K562 (cell line): ENCODE results near the gene NLE1. TPM values are rescaled to one million over a fixed set of nuclear protein-coding genes. Genes with fewer than 3 reads are reported as not detected.

ENCODE experiments used
- EWSR1 ChIP-seq: fragments of 450-650 bp; IDR thresholded peaks from 2 replicates; pipeline ENCODE4 v1.6.1; 2018; ENCODE audit warnings: borderline replicate concordance, mild to moderate bottlenecking, low read depth, moderate library complexity; ENCODE audit not compliant: partially characterized antibody
- HOXB6 ChIP-seq: fragments of 250-450 bp; sonication (Bioruptor Pico); IDR thresholded peaks from 2 replicates; pipeline ENCODE4 v1.5.1; 2022; ENCODE audit warnings: mild to moderate bottlenecking, borderline replicate concordance
- JUNB ChIP-seq: fragments of 450-650 bp; formaldehyde crosslinking; conservative IDR thresholded peaks from 2 replicates; pipeline ENCODE4 v1.4.0; 2020; ENCODE audit warnings: mild to moderate bottlenecking
- KDM1A ChIP-seq, 2 experiments: fragments of 450-650 bp; IDR thresholded peaks; 2 replicates each; pipeline ENCODE4 v1.6.1; 2016; ENCODE audit warnings: mild to moderate bottlenecking in 2 of 2
- KLF6 ChIP-seq: fragments of 250-450 bp; sonication (Bioruptor Pico); IDR thresholded peaks from 2 replicates; pipeline ENCODE4 v1.4.0; 2020; ENCODE audit warnings: mild to moderate bottlenecking, moderate library complexity, borderline replicate concordance
- PCBP2 ChIP-seq: fragments of 200-400 bp; formaldehyde crosslinking; IDR thresholded peaks from 2 replicates; pipeline ENCODE4 v1.6.1; 2018; ENCODE audit warnings: low read length, low read depth, mild to moderate bottlenecking, moderate library complexity; ENCODE audit not compliant: poor library complexity, severe bottlenecking
- PHF20 ChIP-seq: fragments of 450-650 bp; IDR thresholded peaks from 2 replicates; pipeline ENCODE4 v1.6.1; 2018; ENCODE audit not compliant: partially characterized antibody
- PRPF4 ChIP-seq: fragments of 200-400 bp; formaldehyde crosslinking; IDR thresholded peaks from one replicate; pipeline ENCODE4 v1.6.1; 2017; ENCODE audit warnings: low read length, low read depth, mild to moderate bottlenecking; ENCODE audit not compliant: insufficient read depth, poor library complexity, severe bottlenecking
- PTRF ChIP-seq: fragments of 450-650 bp; IDR thresholded peaks from 2 replicates; pipeline ENCODE4 v1.6.1; 2016; ENCODE audit warnings: mild to moderate bottlenecking, missing genetic modification characterization, missing compliant biosample characterization
- SRF ChIP-seq, 2 experiments: fragments of 250-450, 450-650 bp in 1 of 2; sonication (Bioruptor Pico) in 1 of 2; sonication (generic) in 1 of 2; formaldehyde crosslinking; IDR thresholded peaks; 2 replicates each; pipeline versions ENCODE4 v1.5.0 to v1.5.1; 2020 to 2022; ENCODE audit warnings: mild to moderate bottlenecking in 1 of 2, missing genetic modification reagents in 1 of 2
- TAF15 ChIP-seq: fragments of 200-400 bp; formaldehyde crosslinking; IDR thresholded peaks from 2 replicates; pipeline ENCODE4 v1.6.1; 2017; ENCODE audit warnings: mild to moderate bottlenecking, low read depth, low read length, moderate library complexity
- TBP ChIP-seq: optimal IDR thresholded peaks from 2 replicates; pipeline ENCODE3; 2011; ENCODE audit warnings: low read depth, low read length, improper control_type of control experiment
- ZFP36 ChIP-seq: fragments of 150-350 bp; IDR thresholded peaks from 2 replicates; pipeline ENCODE4 v1.6.1; 2018; ENCODE audit warnings: low read length, low read depth; ENCODE audit not compliant: partially characterized antibody
- polyA plus RNA-seq, 8 experiments: library from polyadenylated mRNA; depleted of rRNA in 4 of 8; stranded (reverse) in 5 of 8; unstranded in 3 of 8; fragments of >200 nt; fragmentation: Nextera tagmentation in 2 of 8; fragmentation: Illumina TruSeq in 1 of 8; extraction: Ambion mirVana in 2 of 8; extraction: Trizol in 1 of 8; gene quantifications; 2 replicates each; pipeline versions ENCODE4 v1.2.1 to v1.2.3, GENCODE V29; 2011 to 2014; ENCODE audit warnings: inconsistent platforms in 1 of 8, missing spikeins in 1 of 8
- total RNA-seq, 7 experiments: library from RNA; depleted of rRNA in 6 of 7; stranded (reverse); fragments of >200 nt in 6 of 7; fragmentation: Illumina TruSeq in 2 of 7; extraction: Trizol in 2 of 7; gene quantifications; 2 replicates each; pipeline versions ENCODE4 v1.2.1 to v1.2.3, GENCODE V29; 2011 to 2021; ENCODE audit warnings: low replicate concordance in 1 of 7
- TF ChIP-seq, protein P1 (sequence below): fragments of 250-450 bp; sonication (Bioruptor Pico); IDR thresholded peaks from 2 replicates; pipeline ENCODE4 v1.4.0; 2020
- TF ChIP-seq, protein P2 (sequence below): fragments of 250-450 bp; sonication (Bioruptor Pico); IDR thresholded peaks from 2 replicates; pipeline ENCODE4 v1.8.0; 2021; ENCODE audit warnings: moderate library complexity, mild to moderate bottlenecking, inconsistent platforms
- TF ChIP-seq, protein P3 (sequence below): fragments of 250-450 bp; sonication (Bioruptor Pico); IDR thresholded peaks from 2 replicates; pipeline ENCODE4 v1.9.0; 2021; ENCODE audit warnings: mild to moderate bottlenecking, inconsistent platforms
- TF ChIP-seq, protein P4 (sequence below), 3 experiments: IDR thresholded peaks in 2 of 3; conservative IDR thresholded peaks in 1 of 3; 2 replicates each; pipeline ENCODE4 v1.5.1; 2011 to 2012; ENCODE audit warnings: low read length in 3 of 3, mild to moderate bottlenecking in 3 of 3, control low read depth in 2 of 3, improper control_type of control experiment in 1 of 3, inconsistent platforms in 1 of 3, low read depth in 1 of 3, mixed read lengths in 1 of 3, moderate library complexity in 1 of 3; ENCODE audit not compliant: insufficient read depth in 2 of 3

NLE1 gene
- total and polyA plus RNA-seq, 9 of the 15 experiments (the other 6 are each of a cell fraction or from before 2014, with no cell fraction given) = 3.8 to 69.0 (median 29.4) TPM

DNA sequence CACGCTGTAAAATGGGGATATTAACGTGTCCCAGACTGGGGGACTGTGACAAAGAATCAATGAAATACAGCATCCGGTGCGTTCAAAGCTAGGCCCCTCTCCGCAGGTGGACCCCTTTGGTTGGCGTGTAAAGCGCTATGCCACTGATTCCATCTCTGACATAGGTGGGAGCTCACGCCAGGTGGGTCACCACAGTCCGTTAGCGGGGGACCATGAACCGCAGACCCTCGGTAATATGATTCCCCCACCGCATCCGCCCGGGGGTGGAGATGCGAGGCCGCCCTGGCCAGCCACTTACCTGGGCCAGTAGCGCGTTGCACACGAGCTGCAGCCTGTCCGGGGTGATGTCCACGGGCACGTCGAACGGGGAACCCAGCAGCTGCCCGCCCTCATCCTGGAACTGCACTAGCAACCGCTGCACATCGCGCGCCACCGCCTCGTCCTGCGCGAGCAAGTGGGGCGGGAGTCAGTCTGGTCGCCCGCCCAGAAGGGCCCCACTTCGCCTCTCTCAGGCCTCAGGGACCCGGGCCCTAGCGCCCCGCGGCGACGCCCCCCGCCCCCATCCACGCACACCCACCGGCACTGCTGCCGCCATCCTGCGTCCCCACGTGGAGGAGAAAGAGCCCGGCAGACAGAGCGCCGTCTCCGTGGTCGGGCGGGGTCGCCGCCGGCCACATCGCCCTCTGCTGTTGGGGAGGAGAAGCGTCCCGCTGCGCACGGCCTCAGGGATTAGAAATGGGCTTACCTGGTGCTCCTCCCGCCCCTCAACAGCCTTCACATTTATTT lies at the start of gene NLE1 (continued):
- TF ChIP-seq PHF20 (peak; percentile 76), HOXB6 (CRISPR knock-in tag) (no peak), KLF6 (CRISPR knock-in tag) (no peak), PRPF4 (no peak), PCBP2 (no peak), TBP (peak; percentile 86), JUNB (no peak), SRF (CRISPR knock-in tag; IDR thresholded peaks at IDR 0.05) (no peak), KDM1A (IDR thresholded peaks at IDR 0.05) (no peak), EWSR1 (no peak), PTRF (tag) (no peak), TAF15 (no peak), ZFP36 (no peak)
- TF ChIP-seq, protein P1, sequence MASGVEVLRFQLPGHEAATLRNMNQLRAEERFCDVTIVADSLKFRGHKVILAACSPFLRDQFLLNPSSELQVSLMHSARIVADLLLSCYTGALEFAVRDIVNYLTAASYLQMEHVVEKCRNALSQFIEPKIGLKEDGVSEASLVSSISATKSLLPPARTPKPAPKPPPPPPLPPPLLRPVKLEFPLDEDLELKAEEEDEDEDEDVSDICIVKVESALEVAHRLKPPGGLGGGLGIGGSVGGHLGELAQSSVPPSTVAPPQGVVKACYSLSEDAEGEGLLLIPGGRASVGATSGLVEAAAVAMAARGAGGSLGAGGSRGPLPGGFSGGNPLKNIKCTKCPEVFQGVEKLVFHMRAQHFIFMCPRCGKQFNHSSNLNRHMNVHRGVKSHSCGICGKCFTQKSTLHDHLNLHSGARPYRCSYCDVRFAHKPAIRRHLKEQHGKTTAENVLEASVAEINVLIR (CRISPR knock-in tag) = no peak
- TF ChIP-seq, protein P2, sequence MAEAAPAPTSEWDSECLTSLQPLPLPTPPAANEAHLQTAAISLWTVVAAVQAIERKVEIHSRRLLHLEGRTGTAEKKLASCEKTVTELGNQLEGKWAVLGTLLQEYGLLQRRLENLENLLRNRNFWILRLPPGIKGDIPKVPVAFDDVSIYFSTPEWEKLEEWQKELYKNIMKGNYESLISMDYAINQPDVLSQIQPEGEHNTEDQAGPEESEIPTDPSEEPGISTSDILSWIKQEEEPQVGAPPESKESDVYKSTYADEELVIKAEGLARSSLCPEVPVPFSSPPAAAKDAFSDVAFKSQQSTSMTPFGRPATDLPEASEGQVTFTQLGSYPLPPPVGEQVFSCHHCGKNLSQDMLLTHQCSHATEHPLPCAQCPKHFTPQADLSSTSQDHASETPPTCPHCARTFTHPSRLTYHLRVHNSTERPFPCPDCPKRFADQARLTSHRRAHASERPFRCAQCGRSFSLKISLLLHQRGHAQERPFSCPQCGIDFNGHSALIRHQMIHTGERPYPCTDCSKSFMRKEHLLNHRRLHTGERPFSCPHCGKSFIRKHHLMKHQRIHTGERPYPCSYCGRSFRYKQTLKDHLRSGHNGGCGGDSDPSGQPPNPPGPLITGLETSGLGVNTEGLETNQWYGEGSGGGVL (CRISPR knock-in tag) = no peak
- TF ChIP-seq, protein P3, sequence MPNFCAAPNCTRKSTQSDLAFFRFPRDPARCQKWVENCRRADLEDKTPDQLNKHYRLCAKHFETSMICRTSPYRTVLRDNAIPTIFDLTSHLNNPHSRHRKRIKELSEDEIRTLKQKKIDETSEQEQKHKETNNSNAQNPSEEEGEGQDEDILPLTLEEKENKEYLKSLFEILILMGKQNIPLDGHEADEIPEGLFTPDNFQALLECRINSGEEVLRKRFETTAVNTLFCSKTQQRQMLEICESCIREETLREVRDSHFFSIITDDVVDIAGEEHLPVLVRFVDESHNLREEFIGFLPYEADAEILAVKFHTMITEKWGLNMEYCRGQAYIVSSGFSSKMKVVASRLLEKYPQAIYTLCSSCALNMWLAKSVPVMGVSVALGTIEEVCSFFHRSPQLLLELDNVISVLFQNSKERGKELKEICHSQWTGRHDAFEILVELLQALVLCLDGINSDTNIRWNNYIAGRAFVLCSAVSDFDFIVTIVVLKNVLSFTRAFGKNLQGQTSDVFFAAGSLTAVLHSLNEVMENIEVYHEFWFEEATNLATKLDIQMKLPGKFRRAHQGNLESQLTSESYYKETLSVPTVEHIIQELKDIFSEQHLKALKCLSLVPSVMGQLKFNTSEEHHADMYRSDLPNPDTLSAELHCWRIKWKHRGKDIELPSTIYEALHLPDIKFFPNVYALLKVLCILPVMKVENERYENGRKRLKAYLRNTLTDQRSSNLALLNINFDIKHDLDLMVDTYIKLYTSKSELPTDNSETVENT (CRISPR knock-in tag) = peak; percentile 98
- TF ChIP-seq, protein P4, sequence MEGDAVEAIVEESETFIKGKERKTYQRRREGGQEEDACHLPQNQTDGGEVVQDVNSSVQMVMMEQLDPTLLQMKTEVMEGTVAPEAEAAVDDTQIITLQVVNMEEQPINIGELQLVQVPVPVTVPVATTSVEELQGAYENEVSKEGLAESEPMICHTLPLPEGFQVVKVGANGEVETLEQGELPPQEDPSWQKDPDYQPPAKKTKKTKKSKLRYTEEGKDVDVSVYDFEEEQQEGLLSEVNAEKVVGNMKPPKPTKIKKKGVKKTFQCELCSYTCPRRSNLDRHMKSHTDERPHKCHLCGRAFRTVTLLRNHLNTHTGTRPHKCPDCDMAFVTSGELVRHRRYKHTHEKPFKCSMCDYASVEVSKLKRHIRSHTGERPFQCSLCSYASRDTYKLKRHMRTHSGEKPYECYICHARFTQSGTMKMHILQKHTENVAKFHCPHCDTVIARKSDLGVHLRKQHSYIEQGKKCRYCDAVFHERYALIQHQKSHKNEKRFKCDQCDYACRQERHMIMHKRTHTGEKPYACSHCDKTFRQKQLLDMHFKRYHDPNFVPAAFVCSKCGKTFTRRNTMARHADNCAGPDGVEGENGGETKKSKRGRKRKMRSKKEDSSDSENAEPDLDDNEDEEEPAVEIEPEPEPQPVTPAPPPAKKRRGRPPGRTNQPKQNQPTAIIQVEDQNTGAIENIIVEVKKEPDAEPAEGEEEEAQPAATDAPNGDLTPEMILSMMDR (IDR thresholded peaks at IDR 0.05 in 2 of 3, conservative IDR thresholded peaks at IDR 0.05 in 1 of 3; ENCODE audit: insufficient read depth in 2 of 3, low read depth in 1 of 3, low read length in 3 of 3) = peak; percentile 86 to 91 (median 90)
